Breast epithelium (tissue), 4 donors: Measurements from ENCODE around the gene GDNF. TPM values are rescaled to one million over a fixed set of nuclear protein-coding genes. Genes with fewer than 3 reads are reported as not detected.

ENCODE experiments used
- DNase-seq, 2 donors: peaks; one replicate each; pipeline ENCODE4 v3.0.0-alpha.2; 2019; ENCODE audit warnings: low spot score in 2 of 2
- H3K27ac ChIP-seq, 2 donors: fragments of 200-600 bp; sonication (generic) in 1 of 2; one replicate each; pipeline ENCODE4 v1.5.1; 2016 to 2019; ENCODE audit warnings: mild to moderate bottlenecking in 1 of 2
- H3K27me3 ChIP-seq, 2 donors: fragments of 200-600 bp; sonication (generic) in 1 of 2; one replicate each; pipeline versions ENCODE4 v1.5.1 to v1.6.0; 2017 to 2019; ENCODE audit warnings: control low read depth in 1 of 2, mild to moderate bottlenecking in 1 of 2
- H3K36me3 ChIP-seq: fragments of 200-600 bp; one replicate; pipeline ENCODE4 v1.5.1; 2019
- H3K4me1 ChIP-seq, 2 donors: fragments of 200-600 bp; sonication (generic); one replicate each; pipeline ENCODE4 v1.5.1; 2016 to 2019; ENCODE audit warnings: control low read depth in 1 of 2
- H3K4me3 ChIP-seq, 3 donors: fragments of 200-600 bp; sonication (generic); 1 replicate in 2 of 3; 2 replicates in 1 of 3; pipeline ENCODE4 v1.5.1; 2016 to 2019; ENCODE audit warnings: mild to moderate bottlenecking in 3 of 3, moderate library complexity in 2 of 3
- H3K9me3 ChIP-seq, 2 donors: fragments of 200-600 bp; sonication (generic) in 1 of 2; one replicate each; pipeline ENCODE4 v1.5.1; 2016 to 2019; ENCODE audit warnings: control low read depth in 1 of 2
- POLR2A ChIP-seq: fragments of 450-650 bp; IDR thresholded peaks from one replicate; pipeline ENCODE4 v1.6.1; 2016; ENCODE audit warnings: antibody characterized with exemption, mild to moderate bottlenecking, moderate library complexity
- POLR2AphosphoS5 ChIP-seq, 3 donors: sonication (generic); formaldehyde crosslinking; IDR thresholded peaks; one replicate each; pipeline ENCODE4 v1.6.1; 2017; ENCODE audit warnings: antibody characterized with exemption in 3 of 3
- intact Hi-C: fragments of 100-400 bp; cut with DNase I; formaldehyde crosslinking; loops from one replicate; pipeline ENCODE4 v1.15.1; 2023; ENCODE audit warnings: low total_unique reads
- total RNA-seq, 3 donors: library from RNA; depleted of rRNA; stranded (reverse); fragments of >200 nt; gene quantifications; one replicate each; pipeline ENCODE4 v1.1.0, GENCODE V29; 2016
- TF ChIP-seq, protein P1 (sequence below), 3 donors: fragments of 450-650 bp; IDR thresholded peaks; one replicate each; pipeline ENCODE4 v1.5.1; 2016 to 2017; ENCODE audit warnings: antibody characterized with exemption in 3 of 3, mild to moderate bottlenecking in 3 of 3, moderate library complexity in 3 of 3

Gene GDNF
- total RNA-seq, 3 donors from 2014 or later = 0.15 to 0.33 TPM; not detected in 1

DNA sequence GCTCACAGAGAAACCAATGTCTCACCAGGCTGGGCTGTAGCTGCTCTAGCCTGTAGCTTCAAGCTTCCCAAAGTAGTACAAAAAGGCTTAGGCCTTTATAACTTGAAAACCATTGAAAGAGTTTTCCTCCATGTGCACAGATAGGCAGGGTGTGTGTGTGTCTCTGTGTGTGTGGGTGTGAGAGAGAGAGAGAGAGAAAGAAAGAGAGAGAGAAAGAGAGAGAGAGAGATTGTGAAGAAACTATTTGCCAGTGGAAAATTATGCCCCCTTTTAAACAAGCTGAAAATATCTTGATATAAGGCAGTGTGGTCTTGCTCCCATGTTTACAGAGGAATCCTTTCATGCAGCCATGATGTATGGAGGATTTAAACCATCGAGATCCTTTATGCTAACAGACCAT is 17.9 kb upstream of the GDNF start:
- intact Hi-C loops = no loop called here
- no peak for DNase-seq
- Histone ChIP-seq H3K9me3 (no peaks in the 10 kb centered on the region), H3K4me1 (no peaks in the 10 kb centered on the region), H3K27ac (no peak overlapping the region), H3K4me3 (no peak overlapping the region), H3K36me3 (no peaks in the 10 kb centered on the region), H3K27me3 (no peaks in the 10 kb centered on the region)
- no peak for TF ChIP-seq POLR2AphosphoS5 (IDR thresholded peaks at IDR 0.05)
- no peak for TF ChIP-seq POLR2A
- TF ChIP-seq, protein P1, sequence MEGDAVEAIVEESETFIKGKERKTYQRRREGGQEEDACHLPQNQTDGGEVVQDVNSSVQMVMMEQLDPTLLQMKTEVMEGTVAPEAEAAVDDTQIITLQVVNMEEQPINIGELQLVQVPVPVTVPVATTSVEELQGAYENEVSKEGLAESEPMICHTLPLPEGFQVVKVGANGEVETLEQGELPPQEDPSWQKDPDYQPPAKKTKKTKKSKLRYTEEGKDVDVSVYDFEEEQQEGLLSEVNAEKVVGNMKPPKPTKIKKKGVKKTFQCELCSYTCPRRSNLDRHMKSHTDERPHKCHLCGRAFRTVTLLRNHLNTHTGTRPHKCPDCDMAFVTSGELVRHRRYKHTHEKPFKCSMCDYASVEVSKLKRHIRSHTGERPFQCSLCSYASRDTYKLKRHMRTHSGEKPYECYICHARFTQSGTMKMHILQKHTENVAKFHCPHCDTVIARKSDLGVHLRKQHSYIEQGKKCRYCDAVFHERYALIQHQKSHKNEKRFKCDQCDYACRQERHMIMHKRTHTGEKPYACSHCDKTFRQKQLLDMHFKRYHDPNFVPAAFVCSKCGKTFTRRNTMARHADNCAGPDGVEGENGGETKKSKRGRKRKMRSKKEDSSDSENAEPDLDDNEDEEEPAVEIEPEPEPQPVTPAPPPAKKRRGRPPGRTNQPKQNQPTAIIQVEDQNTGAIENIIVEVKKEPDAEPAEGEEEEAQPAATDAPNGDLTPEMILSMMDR (IDR thresholded peaks at IDR 0.05) = no peak

DNA sequence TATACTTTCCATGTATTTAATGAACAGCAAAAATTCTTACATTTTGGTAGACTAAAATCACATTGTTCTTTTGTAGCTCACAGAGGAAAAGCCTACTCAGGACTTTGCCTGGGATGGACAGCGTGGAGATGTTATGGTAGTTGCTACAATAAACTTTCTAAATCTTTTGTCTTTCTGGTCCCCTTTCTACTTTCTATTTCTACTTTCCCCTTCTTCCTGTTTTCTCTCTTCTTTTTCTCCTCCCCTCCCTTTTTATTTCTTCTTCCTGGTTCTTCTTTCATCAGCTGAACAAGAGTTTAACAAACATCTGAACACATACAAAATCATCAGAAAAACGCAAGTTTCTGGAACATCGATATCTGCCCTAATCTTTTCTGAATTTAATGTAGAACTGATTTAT is 15.6 kb upstream of the GDNF start:
- no peaks in the 10 kb centered on the region for H3K9me3 ChIP-seq
- no peaks in the 10 kb centered on the region for H3K36me3 ChIP-seq
- no peak for DNase-seq
- TF ChIP-seq, protein P1 (IDR thresholded peaks at IDR 0.05) = no peak
- no peak for TF ChIP-seq POLR2A
- no peak for TF ChIP-seq POLR2AphosphoS5 (IDR thresholded peaks at IDR 0.05)
- intact Hi-C loops = no loop called here
- no peak overlapping the region for H3K4me3 ChIP-seq
- no peaks in the 10 kb centered on the region for H3K27me3 ChIP-seq
- no peak overlapping the region for H3K27ac ChIP-seq
- no peaks in the 10 kb centered on the region for H3K4me1 ChIP-seq

DNA sequence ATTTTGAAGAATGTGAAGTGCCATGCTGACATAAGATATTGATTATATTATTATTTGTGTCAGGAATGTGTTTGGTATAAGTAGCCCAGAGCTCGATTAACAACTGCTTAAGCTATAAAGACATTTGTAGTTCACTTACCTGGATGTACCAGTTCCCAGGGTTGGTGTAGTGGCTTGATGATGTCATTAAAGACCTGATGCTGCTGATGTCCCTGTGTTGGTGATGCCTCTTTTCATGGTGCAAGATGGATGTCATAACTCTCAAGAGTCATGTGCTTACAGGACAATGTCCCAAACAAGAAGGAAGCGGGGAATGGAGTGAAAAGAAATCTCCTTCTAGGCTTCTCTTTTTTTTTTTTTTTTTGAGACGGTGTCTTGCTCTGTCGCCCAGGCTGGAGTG is 11.5 kb upstream of the GDNF start:
- intact Hi-C loops = no loop called here
- TF ChIP-seq, protein P1 (IDR thresholded peaks at IDR 0.05) = no peak
- TF ChIP-seq POLR2AphosphoS5 (IDR thresholded peaks at IDR 0.05) = no peak
- TF ChIP-seq POLR2A = no peak

DNA sequence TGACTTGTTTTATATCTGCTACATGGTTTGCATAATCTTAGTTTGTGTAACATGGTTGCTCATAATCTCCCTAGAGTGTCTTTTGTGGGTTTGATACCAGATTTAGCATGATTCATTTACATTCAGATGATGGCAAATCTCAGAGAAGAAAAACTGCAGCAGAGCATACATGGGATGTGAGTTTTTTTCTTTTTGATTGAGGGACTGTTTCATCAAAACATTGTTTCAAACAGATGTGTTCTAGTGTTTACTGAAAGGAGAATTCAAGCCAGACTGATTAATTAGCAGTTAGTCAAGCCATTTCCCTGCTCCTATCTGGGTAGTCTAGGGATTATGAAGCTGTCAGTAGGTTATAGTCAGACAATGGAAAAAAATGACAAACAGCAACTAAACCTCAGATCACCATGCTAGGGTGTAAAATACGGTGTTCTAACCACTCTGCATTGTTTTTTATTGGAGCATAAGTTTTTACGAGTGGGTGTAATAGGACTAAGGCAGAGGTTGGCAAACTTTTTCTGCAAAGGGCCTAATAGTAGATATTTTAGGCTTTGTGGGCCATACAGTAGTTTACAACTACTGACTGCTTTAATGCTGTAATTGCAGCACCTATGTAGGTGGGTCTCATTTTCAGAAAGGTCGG is 10.5 kb upstream of the GDNF start:
- no peak for DNase-seq
- TF ChIP-seq, protein P1 (IDR thresholded peaks at IDR 0.05) = no peak
- TF ChIP-seq POLR2A = no peak
- no peak for TF ChIP-seq POLR2AphosphoS5 (IDR thresholded peaks at IDR 0.05)
- Histone ChIP-seq H3K4me1 (no peaks in the 10 kb centered on the region), H3K36me3 (no peaks in the 10 kb centered on the region), H3K4me3 (no peak overlapping the region), H3K27me3 (no peaks in the 10 kb centered on the region), H3K27ac (no peak overlapping the region), H3K9me3 (no peaks in the 10 kb centered on the region)
- intact Hi-C loops = no loop called here

More for the DNA sequence above, 11.5 kb upstream of the GDNF start:
- Histone ChIP-seq H3K27ac (no peak overlapping the region), H3K4me1 (no peaks in the 10 kb centered on the region), H3K4me3 (no peak overlapping the region), H3K9me3 (no peaks in the 10 kb centered on the region), H3K27me3 (no peaks in the 10 kb centered on the region), H3K36me3 (no peaks in the 10 kb centered on the region)
- no peak for DNase-seq

DNA sequence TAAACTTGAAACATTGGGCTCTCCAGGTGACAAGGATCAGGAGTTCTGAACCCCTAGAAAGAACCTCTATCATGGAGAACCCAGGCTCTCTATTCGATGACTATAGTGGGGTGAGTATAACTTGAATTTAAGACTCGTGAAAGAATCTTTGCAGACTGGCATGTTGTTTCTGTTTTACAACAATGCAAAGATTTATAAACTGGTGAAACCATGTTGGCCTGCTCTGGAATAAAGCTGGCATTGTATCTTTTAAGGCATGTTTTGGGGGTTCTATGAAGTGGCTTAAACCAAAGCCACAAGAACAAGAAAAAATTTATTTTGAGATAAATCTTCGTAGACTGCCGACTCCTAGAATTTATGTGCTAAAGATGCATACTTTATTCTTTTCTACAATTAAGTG is 9.8 kb upstream of the GDNF start:
- Histone ChIP-seq H3K4me1 (no peaks in the 10 kb centered on the region), H3K9me3 (no peaks in the 10 kb centered on the region), H3K36me3 (no peaks in the 10 kb centered on the region), H3K27ac (no peak overlapping the region), H3K4me3 (no peak overlapping the region), H3K27me3 (no peaks in the 10 kb centered on the region)
- TF ChIP-seq, protein P1 (IDR thresholded peaks at IDR 0.05) = no peak
- TF ChIP-seq POLR2AphosphoS5 (IDR thresholded peaks at IDR 0.05) = no peak
- no peak for TF ChIP-seq POLR2A
- DNase-seq = no peak
- intact Hi-C loops = no loop called here
